C4-2B (cell line): Measurements from ENCODE around the gene ADIPOQ.
"Not testable (repeated sequence)": the region's sequence is repeated elsewhere in the genome, so short reads cannot be mapped to it uniquely, and the experiment has no call there.

Experiments used
- ZFX ChIP-seq: fragments of 450-650 bp; IDR thresholded peaks from 2 replicates; pipeline ENCODE4 v1.6.1; 2017
- TF ChIP-seq, protein P1 (sequence below): fragments of 450-650 bp; conservative IDR thresholded peaks from 2 replicates; pipeline ENCODE4 v1.5.1; 2017; ENCODE audit warnings: mild to moderate bottlenecking

DNA sequence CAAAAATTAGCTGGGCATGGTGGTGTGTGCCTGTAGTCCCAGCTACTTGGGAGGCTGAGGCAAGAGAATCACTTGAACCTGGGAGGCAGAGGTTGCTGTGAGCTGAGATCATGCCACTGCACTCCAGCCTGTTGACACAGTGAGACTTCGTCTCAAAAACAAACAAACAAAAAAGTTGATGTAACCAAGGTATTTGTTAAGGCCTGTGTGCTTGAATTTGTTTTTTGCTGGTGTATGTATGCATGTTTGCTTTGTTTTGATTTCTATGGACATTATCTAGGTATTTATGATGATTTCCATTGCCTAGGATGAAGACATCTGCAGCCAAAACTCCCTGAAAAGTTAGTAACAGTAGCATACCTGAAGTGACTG is 20.1 kb upstream of the ADIPOQ start:
- TF ChIP-seq, protein P1, sequence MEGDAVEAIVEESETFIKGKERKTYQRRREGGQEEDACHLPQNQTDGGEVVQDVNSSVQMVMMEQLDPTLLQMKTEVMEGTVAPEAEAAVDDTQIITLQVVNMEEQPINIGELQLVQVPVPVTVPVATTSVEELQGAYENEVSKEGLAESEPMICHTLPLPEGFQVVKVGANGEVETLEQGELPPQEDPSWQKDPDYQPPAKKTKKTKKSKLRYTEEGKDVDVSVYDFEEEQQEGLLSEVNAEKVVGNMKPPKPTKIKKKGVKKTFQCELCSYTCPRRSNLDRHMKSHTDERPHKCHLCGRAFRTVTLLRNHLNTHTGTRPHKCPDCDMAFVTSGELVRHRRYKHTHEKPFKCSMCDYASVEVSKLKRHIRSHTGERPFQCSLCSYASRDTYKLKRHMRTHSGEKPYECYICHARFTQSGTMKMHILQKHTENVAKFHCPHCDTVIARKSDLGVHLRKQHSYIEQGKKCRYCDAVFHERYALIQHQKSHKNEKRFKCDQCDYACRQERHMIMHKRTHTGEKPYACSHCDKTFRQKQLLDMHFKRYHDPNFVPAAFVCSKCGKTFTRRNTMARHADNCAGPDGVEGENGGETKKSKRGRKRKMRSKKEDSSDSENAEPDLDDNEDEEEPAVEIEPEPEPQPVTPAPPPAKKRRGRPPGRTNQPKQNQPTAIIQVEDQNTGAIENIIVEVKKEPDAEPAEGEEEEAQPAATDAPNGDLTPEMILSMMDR, result not testable (repeated sequence)
- TF ChIP-seq ZFX, result not testable (repeated sequence)
